GF-D8 (cell line): ENCODE measurements around the gene ZNF554.

Experiments used
- DNase-seq: peaks from one replicate; lab custom pipeline; 2025; lab: John Stamatoyannopoulos, UW

ZNF554 gene

GRCh38 chr19:2819540-2820111 is at the start of gene ZNF554:
TSS of gene ZNF554 (plus strand) at chr19:2819868. CDS start at chr19:2820072, 204 bp downstream.
- DNase-seq: peak; percentile 79

- DNase-seq: no peak
Measured at GRCh38 chr19:2770055-2771013, 49.3 kb upstream of the ZNF554 start.

- no peak for DNase-seq
Measured at GRCh38 chr19:2771786-2772674, 47.6 kb upstream of the ZNF554 start.

DNA sequence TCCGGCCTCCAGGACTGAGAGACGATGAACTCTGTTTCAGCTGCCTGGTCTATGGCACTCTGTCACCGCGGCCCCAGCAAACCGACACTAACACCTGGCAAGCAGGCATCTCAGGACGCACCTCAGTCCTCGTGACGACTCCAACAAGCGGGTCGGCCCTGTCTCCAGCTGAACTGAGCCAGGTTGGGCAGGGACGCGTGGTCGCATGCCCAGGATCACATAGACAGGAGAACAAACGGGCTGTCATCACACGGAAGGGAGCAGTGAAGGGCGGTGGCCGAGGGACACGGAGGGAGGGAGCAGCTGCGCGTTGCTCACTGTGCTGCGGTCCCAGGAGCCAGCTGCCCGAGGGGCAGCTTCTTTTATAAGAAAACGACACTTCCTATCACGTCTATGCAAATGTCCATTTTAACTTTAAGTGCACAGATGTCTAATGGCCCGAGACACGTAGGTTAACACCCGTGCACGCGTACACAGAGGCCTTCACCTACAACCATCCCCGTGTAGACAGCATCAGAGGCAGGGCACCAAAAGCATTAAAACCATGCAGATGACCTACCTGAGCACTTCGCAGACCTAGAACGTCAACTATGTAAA is 45.5 kb upstream of the ZNF554 start:
- no peak for DNase-seq

- DNase-seq: no peak
Measured at GRCh38 chr19:2774953-2775555, 44.6 kb upstream of the ZNF554 start.

DNA sequence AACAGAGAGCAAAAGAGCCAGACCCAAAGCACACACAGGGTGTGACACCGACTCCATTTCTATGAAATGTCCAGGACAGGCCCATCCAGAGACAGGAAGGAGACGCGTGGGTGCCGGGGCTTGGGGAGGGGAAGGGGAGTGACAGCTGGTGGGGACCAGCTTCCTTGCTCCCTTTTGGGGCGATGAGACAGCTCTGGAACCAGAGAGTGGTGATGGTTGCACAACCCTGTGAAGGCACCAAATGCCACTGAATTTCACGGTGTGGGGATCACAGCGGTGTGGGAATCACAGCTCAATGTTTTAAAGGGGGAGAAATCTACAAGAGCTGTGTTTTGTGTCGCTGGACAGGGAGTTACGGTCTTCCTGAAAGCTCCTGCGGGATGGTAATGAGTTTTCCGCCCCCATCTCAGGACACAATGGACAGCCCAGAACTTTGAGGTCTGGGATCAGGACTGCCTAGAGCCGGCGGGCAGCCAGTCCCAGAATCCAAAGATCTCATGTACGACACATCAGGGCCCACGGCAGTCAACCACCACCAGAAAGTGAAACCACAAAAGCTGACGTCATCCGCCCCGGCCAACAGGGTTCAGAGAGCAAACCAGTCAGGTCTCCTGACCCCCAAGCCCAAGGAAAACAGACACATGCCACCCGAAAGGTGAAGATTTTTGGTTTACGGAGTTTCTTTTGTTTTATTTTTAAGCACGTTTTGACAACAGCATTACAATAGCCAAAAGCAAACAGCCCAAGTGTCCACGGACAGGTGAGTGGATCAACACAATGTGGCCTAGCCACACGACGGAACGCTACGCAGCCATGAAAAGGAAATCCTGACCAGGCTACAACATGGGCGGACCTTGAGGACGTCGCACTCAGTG is 43.9 kb upstream of the ZNF554 start:
- peak; percentile 30 for DNase-seq

GRCh38 chr19:2777952-2778683 is 41.5 kb upstream of the ZNF554 start:
- DNase-seq: no peak

DNA sequence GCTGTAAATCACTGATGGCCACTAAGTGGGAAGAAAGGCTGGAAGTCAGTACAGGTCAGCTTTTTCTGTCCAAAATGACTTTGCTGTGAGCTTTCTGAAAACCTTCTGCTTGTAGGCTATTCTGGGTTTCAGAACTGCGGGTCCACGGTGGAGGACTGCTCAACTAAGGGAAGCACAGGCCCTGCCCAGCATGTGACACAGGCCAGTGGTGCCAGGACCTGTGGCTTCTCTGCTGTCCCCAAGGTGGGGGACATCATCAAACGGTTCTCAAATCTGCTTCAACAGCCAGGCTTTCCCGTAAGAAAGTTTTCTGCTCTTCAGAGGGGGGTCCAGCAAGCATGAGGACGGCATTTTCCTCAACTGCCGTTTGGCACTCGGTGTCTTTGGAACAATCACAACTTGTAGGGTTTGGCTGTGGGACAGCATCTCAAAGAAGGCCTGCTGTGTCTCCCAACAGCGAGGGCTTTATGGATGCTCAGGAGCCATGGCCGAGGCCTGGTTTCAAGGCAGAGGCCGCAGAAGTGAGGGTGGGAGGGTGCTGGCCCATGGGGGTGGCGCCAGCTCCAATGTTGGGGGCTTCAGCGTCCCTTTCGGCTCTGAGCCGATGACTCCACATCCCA is 40.4 kb upstream of the ZNF554 start:
- no peak for DNase-seq

DNA sequence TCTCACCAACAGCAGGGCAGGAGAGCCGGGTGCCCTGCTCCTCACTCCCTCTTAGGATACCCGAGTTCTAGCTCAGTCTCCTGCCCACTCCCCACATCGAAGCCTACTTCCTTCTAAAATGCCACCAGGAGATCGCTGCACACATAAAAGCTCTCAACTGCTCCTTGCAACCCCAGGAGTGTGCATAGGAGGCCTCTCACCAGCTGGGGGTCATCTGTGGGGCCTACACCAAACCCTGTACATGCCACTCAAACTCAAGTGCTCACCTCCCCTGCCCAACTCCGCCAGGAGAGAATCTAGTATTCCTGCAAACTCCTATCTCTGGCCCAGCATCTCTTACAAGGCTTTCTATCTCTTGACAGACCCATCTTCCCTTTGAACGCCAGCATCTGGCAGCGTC is 39.4 kb upstream of the ZNF554 start:
- DNase-seq: no peak

DNA sequence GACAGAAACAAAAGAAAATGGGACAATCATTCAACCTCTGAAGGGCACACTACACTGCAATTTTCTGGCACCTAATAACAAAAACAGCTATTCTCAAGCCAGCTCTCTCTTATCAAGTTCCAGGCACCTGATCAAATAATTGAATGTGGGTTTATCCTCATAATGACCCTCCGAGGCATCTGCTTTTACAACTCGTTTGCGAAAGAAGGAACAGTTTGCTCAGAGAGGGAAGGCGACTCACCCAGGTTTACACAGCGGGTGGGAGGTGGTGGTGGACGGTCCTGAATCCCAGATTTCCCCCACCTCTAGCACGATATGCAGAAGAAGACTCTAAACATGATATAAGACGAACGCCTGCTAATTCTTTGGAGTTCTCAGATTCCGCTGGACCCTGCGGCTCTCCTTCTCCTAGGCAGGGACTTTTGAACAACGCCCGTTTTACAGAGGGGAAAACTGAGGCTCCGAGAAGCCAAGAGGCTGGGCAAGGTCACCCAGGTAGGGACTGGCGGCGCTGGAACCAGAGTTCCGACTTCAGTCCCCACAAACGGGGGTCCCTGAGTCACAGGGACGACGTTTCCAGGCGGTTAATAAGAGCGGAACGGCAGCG is 37.2 kb upstream of the ZNF554 start:
- no peak for DNase-seq

DNA sequence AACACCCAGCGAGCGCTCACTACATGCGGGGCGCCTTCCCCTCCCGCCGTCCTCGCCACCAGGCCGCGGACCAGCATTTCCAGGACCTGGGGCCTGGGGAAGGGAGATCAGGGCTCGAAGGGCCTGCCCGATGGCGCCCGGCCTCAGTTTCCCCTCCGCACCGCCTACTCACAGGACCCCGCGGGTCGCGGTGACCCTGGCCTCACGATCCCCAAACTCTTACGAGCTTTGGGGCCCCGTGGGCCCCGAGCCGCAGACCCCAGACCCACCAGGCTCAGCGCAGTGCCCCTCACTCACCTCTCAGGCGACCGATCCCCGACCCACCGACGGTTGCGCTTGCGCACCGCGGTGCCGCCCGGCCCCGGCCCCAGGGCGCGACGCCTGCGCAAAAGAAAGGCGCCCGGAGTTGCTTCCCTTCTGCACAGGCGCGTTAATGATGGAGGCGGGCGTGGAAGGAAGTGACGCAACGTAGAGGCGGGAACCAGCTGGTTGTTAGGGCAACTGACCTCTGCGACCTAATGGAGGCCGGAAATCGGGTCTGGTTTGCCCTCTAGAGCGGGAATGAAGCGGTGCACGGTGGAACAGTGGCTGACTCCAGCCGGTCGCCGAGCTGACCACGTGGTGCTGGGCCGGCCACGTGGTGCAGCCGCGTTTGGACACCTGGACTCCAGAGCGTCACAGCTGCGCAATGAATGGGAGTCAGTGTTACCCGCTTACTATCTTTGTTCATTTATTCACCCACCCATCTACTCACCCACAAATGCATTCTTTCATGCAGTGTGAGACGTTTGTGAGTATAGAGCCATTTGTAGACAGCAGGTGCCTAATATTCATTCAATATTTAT is 36.5 kb upstream of the ZNF554 start, which contains the start of gene SGTA:
SGTA (minus strand) TSS at position 338 of the 845 bp plus-strand sequence. CDS start 14,205 bp downstream, outside the sequence.
- peak; percentile 98 for DNase-seq

DNA sequence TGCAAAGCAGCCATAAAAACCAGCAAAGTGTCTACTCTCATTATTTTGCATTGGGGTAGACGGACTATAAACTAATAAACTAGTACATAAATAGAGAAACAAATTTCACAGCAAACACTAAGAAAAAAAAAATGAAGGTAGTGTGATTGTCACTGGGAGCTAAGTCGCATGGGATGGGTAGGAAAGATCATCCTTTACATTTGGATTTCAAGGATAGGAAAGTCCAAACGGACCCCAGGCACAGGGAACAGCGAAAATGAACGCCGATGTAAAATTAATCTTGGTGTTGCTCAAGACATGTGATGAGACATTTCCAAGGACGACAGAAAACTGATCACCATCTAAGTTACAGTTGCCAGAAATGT is 35.9 kb upstream of the ZNF554 start:
- no peak for DNase-seq

DNA sequence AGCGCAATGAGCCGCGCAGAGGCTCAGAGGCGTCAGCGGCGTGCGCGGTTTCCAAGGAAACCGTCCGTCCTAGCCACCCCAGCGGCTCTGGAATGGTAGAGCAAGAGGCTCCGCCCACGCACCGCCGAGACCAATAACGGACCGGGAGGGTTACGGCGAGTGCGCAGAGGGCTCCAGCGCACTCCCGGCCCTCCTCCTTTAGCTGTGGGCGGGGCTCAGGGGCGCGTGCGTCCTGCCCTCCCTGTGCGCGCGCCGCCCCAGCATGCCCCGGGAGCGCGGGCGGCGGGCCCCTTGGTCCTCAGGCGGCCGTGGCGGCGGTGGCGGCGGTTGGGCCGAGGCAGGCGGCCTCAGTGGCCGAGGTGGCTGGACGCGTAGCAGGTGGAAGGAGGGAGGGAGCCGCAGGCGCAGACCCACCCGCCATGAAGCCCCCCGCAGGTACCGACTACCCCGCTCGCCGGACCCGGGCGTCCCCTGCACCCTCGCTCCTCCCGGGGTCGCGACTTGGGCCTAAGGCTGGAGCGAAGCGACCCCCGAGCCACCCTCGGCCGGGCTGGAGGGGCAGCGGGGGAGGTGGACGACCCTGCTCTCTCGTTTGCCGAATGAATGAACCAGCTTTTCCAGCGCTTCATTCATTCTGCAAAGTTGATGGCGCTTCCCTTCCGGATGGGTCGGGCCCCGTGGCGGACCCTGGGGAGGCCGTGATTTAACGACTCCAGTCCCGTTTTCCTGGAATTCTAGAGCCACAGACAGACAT is 34.2 kb upstream of the ZNF554 start, which contains the start of gene THOP1:
THOP1 (plus strand) TSS at position 260 of the 754 bp plus-strand sequence; CDS start at position 420, 160 bp downstream.
- DNase-seq: peak; percentile 96

DNA sequence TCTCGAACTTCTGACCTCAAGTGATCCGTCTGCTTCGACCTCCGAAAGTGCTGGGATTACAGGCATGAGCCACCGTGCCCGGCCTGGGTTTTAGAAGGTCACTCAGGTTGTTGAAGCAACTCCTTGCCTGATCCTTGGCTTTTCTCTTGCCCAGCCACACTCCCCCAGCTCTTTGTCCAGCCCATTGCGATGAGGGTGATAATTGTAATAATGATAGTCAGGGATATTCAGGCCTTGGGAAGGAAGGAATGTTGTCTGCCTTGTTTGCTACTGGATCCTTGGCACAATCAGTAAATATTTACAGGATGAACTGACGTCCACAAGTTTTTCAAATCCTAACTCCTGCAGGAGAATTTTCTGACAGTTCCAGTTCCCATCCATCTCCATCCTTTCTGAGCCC is 32.6 kb upstream of the ZNF554 start:
- DNase-seq: no peak

DNA sequence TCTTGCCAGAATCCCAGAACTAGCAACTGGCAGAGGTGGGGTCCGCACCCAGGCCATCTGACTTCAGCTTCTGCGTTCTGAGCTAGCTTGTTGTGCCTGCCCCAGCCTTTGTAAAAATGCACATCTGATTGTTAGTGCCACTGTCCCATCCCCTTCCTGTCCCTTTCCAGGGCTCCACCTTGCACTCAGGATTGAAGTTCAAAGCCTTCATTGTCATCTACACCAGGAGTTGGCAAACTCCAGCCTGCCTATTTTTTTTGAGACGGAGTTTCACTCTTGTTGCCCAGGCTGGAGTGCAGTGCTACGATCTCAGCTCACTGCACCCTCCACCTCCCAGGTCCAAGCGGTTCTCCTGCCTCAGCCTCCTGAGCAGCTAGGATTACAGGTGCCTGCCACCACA is 31.4 kb upstream of the ZNF554 start:
- DNase-seq: no peak

DNA sequence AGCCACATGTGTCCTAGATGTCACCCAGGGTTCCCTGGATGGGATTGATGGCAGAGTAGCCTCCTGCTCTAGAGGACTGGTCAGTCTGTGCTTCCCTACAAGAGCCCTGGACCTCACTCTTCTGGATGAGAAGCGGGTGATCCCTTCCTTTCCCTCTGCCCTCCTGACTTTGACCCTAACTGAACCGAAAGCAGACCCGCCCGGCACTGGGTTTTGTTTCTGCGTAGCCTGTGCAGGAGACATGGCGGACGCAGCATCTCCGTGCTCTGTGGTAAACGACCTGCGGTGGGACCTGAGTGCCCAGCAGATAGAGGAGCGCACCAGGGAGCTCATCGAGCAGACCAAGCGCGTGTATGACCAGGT is 29.5 kb upstream of the ZNF554 start:
- DNase-seq: no peak
